Activated CD4-positive, alpha-beta T cell treated with anti-CD3 and anti-CD28 coated beads, Interleukin-2, amount 50 U/mL, for 16 hours (primary cell): ENCODE measurements around the gene PRKCD.

Experiments used
- DNase-seq: peaks from one replicate; pipeline ENCODE4 v3.0.0-alpha.2; 2020

PRKCD gene

GRCh38 chr3:53221827-53222182 lies 60.8 kb downstream of the PRKCD start:
- DNase-seq, result no peak

GRCh38 chr3:53222183-53222901 lies 61.3 kb downstream of the PRKCD start:
- no peak for DNase-seq

GRCh38 chr3:53223025-53223424 lies 62.0 kb downstream of the PRKCD start:
- DNase-seq, result no peak

GRCh38 chr3:53223541-53223966 lies 62.5 kb downstream of the PRKCD start:
- no peak for DNase-seq

- no peak for DNase-seq
Measured at GRCh38 chr3:53224026-53224425, 63.0 kb downstream of the PRKCD start.

GRCh38 chr3:53224536-53224935 lies 63.5 kb downstream of the PRKCD start:
- no peak for DNase-seq

- DNase-seq, result no peak
Measured at GRCh38 chr3:53225181-53225580, 64.2 kb downstream of the PRKCD start.

- no peak for DNase-seq
Measured at GRCh38 chr3:53225651-53226050, 64.6 kb downstream of the PRKCD start.

GRCh38 chr3:53226142-53226840 lies 65.3 kb downstream of the PRKCD start:
- no peak for DNase-seq

GRCh38 chr3:53226841-53227407 lies 65.9 kb downstream of the PRKCD start:
- no peak for DNase-seq

GRCh38 chr3:53227993-53228885 lies 67.2 kb downstream of the PRKCD start:
- no peak for DNase-seq

- no peak for DNase-seq
Measured at GRCh38 chr3:53229171-53229570, 68.2 kb downstream of the PRKCD start.

- DNase-seq, result no peak
Measured at GRCh38 chr3:53229606-53230005, 68.6 kb downstream of the PRKCD start.

GRCh38 chr3:53230041-53230621 lies 69.1 kb downstream of the PRKCD start:
- no peak for DNase-seq

GRCh38 chr3:53230789-53231188 lies 69.8 kb downstream of the PRKCD start:
- no peak for DNase-seq

GRCh38 chr3:53231532-53232511 lies 70.8 kb downstream of the PRKCD start:
- no peak for DNase-seq

GRCh38 chr3:53232641-53233377 lies 71.8 kb downstream of the PRKCD start:
- no peak for DNase-seq

- no peak for DNase-seq
Measured at GRCh38 chr3:53234130-53234840, 73.3 kb downstream of the PRKCD start.

GRCh38 chr3:53234841-53235232 lies 73.8 kb downstream of the PRKCD start:
- DNase-seq, result no peak

GRCh38 chr3:53235545-53235944 lies 74.5 kb downstream of the PRKCD start:
- no peak for DNase-seq
